Natural killer cell (primary cell): ENCODE results near the gene VPS36. TPM values are rescaled to one million over a fixed set of nuclear protein-coding genes. Genes with fewer than 3 reads are reported as not detected.
"Not testable (repeated sequence)": the region's sequence is repeated elsewhere in the genome, so short reads cannot be mapped to it uniquely, and the experiment has no call there.

Experiments
- ATAC-seq, 3 donors: fragments of 150-1000 bp in 2 of 3; fragments of 200-7000 bp in 1 of 3; cut with Tn5 transposase; 1 replicate in 1 of 3; 2 replicates in 2 of 3; pipeline ENCODE4 v1.10.0; 2021; ENCODE audit warnings: mild to moderate bottlenecking in 2 of 3, moderate library complexity in 2 of 3
- DNase-seq, 2 donors: peaks; one replicate each; pipeline versions ENCODE4 v3.0.0 to v3.0.0-alpha.2; 2013 to 2021; ENCODE audit warnings: mixed read lengths in 1 of 2
- H3K27ac ChIP-seq: one replicate; pipeline ENCODE4 v1.5.1; 2013; ENCODE audit warnings: mild to moderate bottlenecking, low read length
- H3K27me3 ChIP-seq: one replicate; pipeline ENCODE4 v1.6.1; 2013; ENCODE audit warnings: low read length; ENCODE audit not compliant: control insufficient read depth, insufficient read depth
- H3K36me3 ChIP-seq: one replicate; pipeline ENCODE4 v1.6.1; 2013; ENCODE audit warnings: low read length; ENCODE audit not compliant: control insufficient read depth, insufficient read depth
- H3K4me1 ChIP-seq: one replicate; pipeline ENCODE4 v1.6.1; 2013; ENCODE audit warnings: low read length; ENCODE audit not compliant: control insufficient read depth, insufficient read depth
- H3K4me3 ChIP-seq: one replicate; pipeline ENCODE4 v1.5.1; 2013; ENCODE audit warnings: low read length
- H3K9me3 ChIP-seq: one replicate; pipeline ENCODE4 v1.6.1; 2013; ENCODE audit warnings: low read length; ENCODE audit not compliant: control insufficient read depth, insufficient read depth
- H3K27ac Mint-ChIP-seq, 2 donors: one replicate each; pipeline ENCODE4 v1.8.0; 2022; ENCODE audit warnings: mild to moderate bottlenecking in 2 of 2, mixed read lengths in 2 of 2, moderate library complexity in 1 of 2
- H3K27me3 Mint-ChIP-seq, 2 donors: one replicate each; pipeline ENCODE4 v1.8.0; 2022; ENCODE audit warnings: low read depth in 2 of 2, mixed read lengths in 2 of 2
- H3K36me3 Mint-ChIP-seq: one replicate; pipeline ENCODE4 v1.8.0; 2022; ENCODE audit warnings: mixed read lengths
- H3K4me1 Mint-ChIP-seq, 2 donors: one replicate each; pipeline ENCODE4 v1.8.0; 2022; ENCODE audit warnings: mixed read lengths in 2 of 2
- H3K4me3 Mint-ChIP-seq: one replicate; pipeline ENCODE4 v1.8.0; 2022; ENCODE audit warnings: mild to moderate bottlenecking, moderate library complexity, mixed read lengths
- H3K9me3 Mint-ChIP-seq, 2 donors: one replicate each; pipeline ENCODE4 v1.8.0; 2022; ENCODE audit warnings: mixed read lengths in 2 of 2
- CTCF ChIP-seq: fragments of 200-600 bp; IDR thresholded peaks from one replicate; pipeline ENCODE4 v1.8.0; 2022; ENCODE audit warnings: antibody characterized with exemption
- WGBS: methylation state at CpG from one replicate; pipeline ENCODE4 v1.1.7; 2013; ENCODE audit warnings: missing lambda C conversion rate; ENCODE audit not compliant: insufficient coverage; 5-methylcytosine and 5-hydroxymethylcytosine counted together
- intact Hi-C: fragments of 100-400 bp; cut with micrococcal nuclease; formaldehyde crosslinking; loops from one replicate; pipeline ENCODE4 v1.14.2; 2022
- total RNA-seq, 4 donors: library from RNA; stranded (reverse); fragments of 120-200 nt in 1 of 4; gene quantifications; one replicate each; pipeline versions ENCODE4 v1.2.3 to v1.2.4, GENCODE V29; 2013 to 2022

The VPS36 gene
- total RNA-seq, 3 donors from 2014 or later (not counting 1 experiment from before 2014, with no cell fraction given) = 59.0 to 64.2 (median 63.3) TPM

- Mint-ChIP-seq H3K27me3 (no peaks in the 10 kb centered on the region), H3K4me3 (no peak overlapping the region), H3K9me3 (no peaks in the 10 kb centered on the region), H3K36me3 (no peaks in the 10 kb centered on the region), H3K4me1 (no peaks in the 10 kb centered on the region), H3K27ac (no peak overlapping the region)
- no peaks in the 10 kb centered on the region for H3K4me1 ChIP-seq
- WGBS = 94% methylated on average over 21 of the region's 21 CpGs
- ATAC-seq (no peak), DNase-seq (no peak)
- no peaks in the 10 kb centered on the region for H3K36me3 ChIP-seq
- intact Hi-C loops = no loop called here
- H3K9me3 ChIP-seq = no peaks in the 10 kb centered on the region
- H3K27me3 ChIP-seq = no peaks in the 10 kb centered on the region
- H3K4me3 ChIP-seq = no peak overlapping the region
- no peak for TF ChIP-seq CTCF
- no peak overlapping the region for H3K27ac ChIP-seq
These were observed 72.5 kb downstream of the VPS36 start for GRCh38 chr13:52377898-52378297.

- DNase-seq = no peak
- 65% methylated on average over 1 of the region's 1 CpG for WGBS
- intact Hi-C loops = no loop called here
- Mint-ChIP-seq H3K36me3 (no peaks in the 10 kb centered on the region), H3K27ac (no peak overlapping the region), H3K27me3 (no peaks in the 10 kb centered on the region), H3K9me3 (no peaks in the 10 kb centered on the region), H3K4me3 (no peak overlapping the region), H3K4me1 (no peaks in the 10 kb centered on the region)
- no peaks in the 10 kb centered on the region for H3K4me1 ChIP-seq
- H3K4me3 ChIP-seq = no peak overlapping the region
- H3K9me3 ChIP-seq = no peaks in the 10 kb centered on the region
- no peak for ATAC-seq
- H3K27me3 ChIP-seq = no peaks in the 10 kb centered on the region
- H3K27ac ChIP-seq = no peak overlapping the region
- H3K36me3 ChIP-seq = no peaks in the 10 kb centered on the region
- no peak for TF ChIP-seq CTCF
These were observed 75.5 kb downstream of the VPS36 start for GRCh38 chr13:52374873-52375411.

- no peak overlapping the region for H3K4me3 Mint-ChIP-seq
- Histone ChIP-seq H3K27ac (no peak overlapping the region), H3K4me1 (no peaks in the 10 kb centered on the region), H3K9me3 (no peaks in the 10 kb centered on the region), H3K36me3 (no peaks in the 10 kb centered on the region), H3K4me3 (no peak overlapping the region), H3K27me3 (no peaks in the 10 kb centered on the region)
- H3K36me3 Mint-ChIP-seq = no peaks in the 10 kb centered on the region
- H3K9me3 Mint-ChIP-seq = no peaks in the 10 kb centered on the region
- WGBS = no CpG with 5 or more reads among the region's 4 CpGs
- no peak overlapping the region for H3K27ac Mint-ChIP-seq
- no peak for ATAC-seq
- no peaks in the 10 kb centered on the region for H3K4me1 Mint-ChIP-seq
- H3K27me3 Mint-ChIP-seq = no peaks in the 10 kb centered on the region
- intact Hi-C loops = no loop called here
- no peak for DNase-seq
- TF ChIP-seq CTCF = no peak
These were observed 76.0 kb downstream of the VPS36 start for GRCh38 chr13:52374389-52374788.

- H3K27ac ChIP-seq, H3K4me1 Mint-ChIP-seq, H3K27me3 Mint-ChIP-seq, DNase-seq, H3K9me3 Mint-ChIP-seq, H3K27me3 ChIP-seq, H3K4me1 ChIP-seq, H3K36me3 Mint-ChIP-seq, ATAC-seq, H3K27ac Mint-ChIP-seq, intact Hi-C loops, H3K4me3 Mint-ChIP-seq, H3K9me3 ChIP-seq, H3K4me3 ChIP-seq, H3K36me3 ChIP-seq: not testable (repeated sequence)
- no CpG with 5 or more reads among the region's 1 CpG for WGBS
These were observed 77.2 kb downstream of the VPS36 start for GRCh38 chr13:52373277-52373676.
